Stimulated activated naive CD4-positive, alpha-beta T cell (primary cell): ENCODE results near the gene LNP1.
A peak's percentile ranks its signal among the peaks of the same experiment; 100 is the strongest.
"Not testable (repeated sequence)": the region's sequence is repeated elsewhere in the genome, so short reads cannot be mapped to it uniquely, and the experiment has no call there.

ENCODE experiments used
- DNase-seq, 6 experiments: peaks; one replicate each; lab custom pipeline; 2025; lab: John Stamatoyannopoulos, UW

LNP1 gene

GRCh38 chr3:100478521-100478920 is 77.2 kb downstream of the LNP1 start:
- DNase-seq = not testable (repeated sequence)

GRCh38 chr3:100480081-100480480 is 78.7 kb downstream of the LNP1 start:
- no peak for DNase-seq

- no peak for DNase-seq
These were observed 80.8 kb downstream of the LNP1 start for GRCh38 chr3:100482176-100482575.

- no peak for DNase-seq
These were observed 82.2 kb downstream of the LNP1 start for GRCh38 chr3:100483529-100483928.

GRCh38 chr3:100486808-100487207 is 85.5 kb downstream of the LNP1 start:
- no peak for DNase-seq

- no peak for DNase-seq
These were observed 87.8 kb downstream of the LNP1 start for GRCh38 chr3:100489118-100489517.

GRCh38 chr3:100492059-100493006 is 91.0 kb downstream of the LNP1 start, which contains the start of gene TMEM45A:
TSS of gene TMEM45A (plus strand) at chr3:100492619. CDS start at chr3:100555212, 62,593 bp downstream.
- peak; percentile 26 to 73 (median 58) for DNase-seq

- DNase-seq = no peak
These were observed 95.4 kb downstream of the LNP1 start for GRCh38 chr3:100496711-100497261.

GRCh38 chr3:100499651-100500050 is 98.3 kb downstream of the LNP1 start:
- DNase-seq = no peak

- DNase-seq = no peak
These were observed 99.1 kb downstream of the LNP1 start for GRCh38 chr3:100500320-100500880.

GRCh38 chr3:100503448-100503847 is 102.1 kb downstream of the LNP1 start:
- no peak for DNase-seq
